HG02870 (cell line): ENCODE data around the gene CCDC116.
"Not testable (repeated sequence)": the region's sequence is repeated elsewhere in the genome, so short reads cannot be mapped to it uniquely, and the experiment has no call there.

Source experiments
- ATAC-seq: cut with Tn5 transposase; IDR thresholded peaks from one replicate; pipeline ENCODE4 v1.9.1; 2021; ENCODE audit warnings: mild to moderate bottlenecking, moderate library complexity; ENCODE audit not compliant: unreplicated experiment

The CCDC116 gene

DNA sequence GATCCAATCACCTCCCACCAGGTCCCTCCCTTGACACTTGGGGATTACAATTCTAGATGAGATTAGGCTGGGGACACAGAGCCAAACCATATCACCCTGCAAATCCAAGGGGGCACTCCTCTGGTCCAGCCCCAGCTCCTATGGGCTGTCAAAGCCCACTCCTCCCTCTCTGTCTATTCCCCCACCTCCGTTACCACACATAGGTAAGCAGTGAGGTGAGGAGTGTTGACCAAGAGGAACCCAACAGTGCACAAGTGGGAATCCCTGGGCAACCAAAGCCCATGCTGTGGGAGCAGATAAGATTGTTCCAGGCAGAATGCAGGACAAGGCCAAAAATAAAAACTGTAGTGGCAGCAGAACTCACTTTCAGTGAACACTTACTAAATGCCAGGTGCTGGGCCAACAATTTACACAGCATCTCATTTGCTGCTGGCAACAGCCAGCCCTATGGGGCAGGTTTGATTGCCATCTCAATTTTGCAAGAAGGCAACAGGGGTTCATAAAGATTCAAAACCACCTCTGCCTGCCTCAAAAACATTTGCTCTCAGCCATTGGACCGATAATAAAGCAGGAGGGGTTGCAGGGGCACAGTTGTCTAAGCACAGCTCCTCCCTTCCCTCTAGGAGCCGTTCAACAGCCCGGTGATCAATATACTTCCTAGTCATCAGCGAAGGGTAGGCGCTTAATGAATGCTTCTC is 18.4 kb downstream of the CCDC116 start:
- ATAC-seq, result no peak

DNA sequence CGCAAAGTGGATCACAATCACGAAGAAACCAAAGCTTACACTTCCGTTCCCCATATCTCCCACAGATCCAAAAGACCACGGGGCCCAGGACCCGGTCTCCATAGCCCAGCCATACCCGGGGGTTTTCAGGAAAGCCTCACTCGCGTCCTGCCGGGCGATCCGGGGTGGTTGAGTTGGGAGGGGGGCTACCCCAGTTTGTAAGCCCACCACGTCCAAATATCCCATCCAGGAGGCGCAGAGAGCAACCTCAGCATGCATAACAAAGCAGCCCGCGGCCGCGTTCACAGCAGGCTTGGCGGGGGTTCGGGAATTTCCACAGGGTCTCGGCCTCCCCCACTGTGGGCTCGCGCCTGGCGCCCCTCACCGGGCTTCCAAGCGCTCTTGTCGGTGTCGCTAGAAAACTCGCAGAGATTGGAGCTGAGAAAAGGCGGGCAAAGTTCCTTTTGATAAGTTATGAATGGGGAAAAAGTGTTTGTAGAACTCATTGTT is 19.0 kb downstream of the CCDC116 start:
- peak; percentile 11 for ATAC-seq

DNA sequence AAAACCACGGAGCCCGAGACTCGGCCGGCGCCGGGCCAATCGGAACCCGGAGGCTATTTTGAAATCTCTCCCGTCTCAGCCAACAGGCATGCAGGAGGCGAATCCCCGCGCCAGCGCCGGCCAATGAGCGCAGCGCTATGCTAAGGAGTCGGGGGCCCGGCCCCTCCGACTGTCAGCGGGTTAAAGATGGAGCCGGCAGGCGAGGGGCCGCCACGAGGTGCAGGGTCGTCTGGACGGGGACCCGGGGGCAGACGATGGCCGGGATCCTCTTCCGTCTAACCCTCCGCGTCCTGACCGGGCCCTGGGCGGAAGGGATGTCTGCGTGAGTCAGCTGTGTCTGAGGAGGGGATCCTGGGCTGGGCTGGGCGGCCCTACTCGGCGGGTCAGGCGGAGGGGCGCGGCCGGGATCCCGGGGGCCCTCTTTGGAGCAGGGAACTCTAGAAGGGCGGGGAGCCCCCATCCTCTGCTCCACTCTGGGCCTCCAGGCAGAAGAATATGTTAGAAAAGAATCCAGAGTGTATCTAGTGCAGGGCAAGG is 19.5 kb downstream of the CCDC116 start:
- ATAC-seq, result peak; percentile 89

DNA sequence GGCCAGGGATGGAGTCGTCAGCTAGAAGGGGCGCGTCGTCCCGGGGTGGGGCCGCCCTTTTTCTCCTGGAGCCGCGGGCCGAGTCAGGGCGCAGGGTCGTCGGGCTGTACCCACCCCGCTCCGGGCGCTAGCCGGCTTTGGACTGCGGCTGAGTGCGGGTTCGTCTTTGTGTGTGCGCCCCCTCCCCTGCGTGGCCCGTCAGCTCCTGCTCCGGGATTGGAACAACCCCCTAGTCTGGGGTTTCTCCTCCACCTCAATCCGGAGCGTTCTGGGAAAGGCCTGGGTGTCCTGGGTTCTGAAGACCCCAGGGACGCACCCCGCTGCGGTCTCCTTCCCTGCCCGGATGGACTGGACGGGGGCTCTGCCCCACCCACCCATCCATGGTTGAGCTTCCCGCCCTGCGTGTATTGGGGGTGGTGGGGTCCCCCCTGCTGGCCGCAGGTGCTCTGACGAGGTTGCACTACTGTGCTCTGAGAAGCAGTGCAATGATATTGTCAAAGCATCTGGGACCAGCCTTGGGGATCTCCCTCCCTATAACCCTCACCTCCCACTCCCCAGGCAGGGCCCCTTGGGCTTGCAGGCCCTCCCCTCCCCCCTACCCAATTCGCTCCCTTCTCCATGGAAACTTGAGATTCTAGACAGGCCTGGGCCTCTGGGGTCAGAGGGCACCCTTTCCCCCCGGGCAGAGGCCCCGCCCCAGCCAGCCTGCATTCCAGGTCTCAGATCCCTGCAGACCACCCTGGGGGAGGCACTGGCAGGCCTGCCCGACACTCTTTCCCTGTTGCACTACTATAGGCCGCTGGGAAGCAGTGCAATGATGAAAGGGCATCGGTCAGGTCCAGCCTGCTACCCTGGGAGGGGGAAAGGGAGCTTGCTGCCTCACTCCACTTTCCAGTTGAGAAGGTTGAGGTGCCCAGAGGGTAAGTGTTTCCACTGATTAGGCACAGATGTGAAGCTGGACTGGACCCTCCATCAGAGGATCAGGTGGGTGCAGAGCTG is 20.3 kb downstream of the CCDC116 start:
- peak; percentile 6 for ATAC-seq

DNA sequence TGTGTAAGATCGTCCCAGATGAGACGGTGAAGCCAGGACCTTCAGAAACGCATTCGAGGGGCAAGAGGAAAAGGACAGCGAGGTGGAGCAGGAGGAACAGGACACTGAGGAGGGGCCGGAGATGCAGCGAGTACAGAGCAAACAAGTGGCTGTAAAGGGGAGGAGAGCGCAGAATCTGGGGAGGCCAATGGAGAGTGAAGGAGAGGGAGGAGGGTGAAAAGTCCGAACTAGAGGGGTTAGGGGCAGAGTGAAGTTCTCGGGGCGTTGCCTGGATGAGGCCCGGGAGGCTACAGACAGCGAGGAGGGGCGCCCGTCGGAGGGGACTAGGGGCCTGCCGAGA is 24.4 kb downstream of the CCDC116 start:
- no peak for ATAC-seq

DNA sequence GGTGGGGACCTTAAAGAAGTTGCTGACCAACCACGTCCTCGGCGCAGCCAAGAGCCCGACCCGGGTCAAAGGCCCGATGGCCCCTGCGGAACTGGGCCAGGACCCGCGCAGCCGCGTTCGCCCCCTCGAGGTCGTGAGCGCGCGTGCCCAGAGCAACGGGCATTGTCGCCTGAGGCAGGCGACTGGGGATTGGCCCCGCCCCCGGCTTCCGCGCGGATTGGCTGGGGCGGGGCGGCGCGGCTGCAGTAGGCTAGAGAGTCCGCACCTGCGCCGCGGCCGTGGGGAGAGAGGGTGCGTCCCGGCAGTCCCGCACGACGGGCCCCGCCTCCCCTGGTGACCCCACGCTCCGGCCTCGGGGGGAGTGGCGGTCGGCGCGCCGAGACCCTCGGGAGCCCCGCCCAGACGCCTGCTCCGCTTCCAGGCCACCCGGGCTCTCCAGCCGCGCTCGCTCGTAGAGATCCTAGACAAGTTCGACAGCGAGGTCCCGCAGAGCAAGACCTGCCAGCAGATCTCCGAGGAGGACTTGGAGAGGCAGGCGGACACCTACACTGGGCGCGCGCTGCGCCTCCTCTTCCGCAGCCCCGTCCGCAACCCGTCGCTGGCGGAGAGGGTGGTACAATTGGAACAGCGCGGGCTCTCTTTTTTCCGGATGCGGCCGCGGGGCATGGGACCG is 24.9 kb downstream of the CCDC116 start:
- ATAC-seq, result peak; percentile 63

DNA sequence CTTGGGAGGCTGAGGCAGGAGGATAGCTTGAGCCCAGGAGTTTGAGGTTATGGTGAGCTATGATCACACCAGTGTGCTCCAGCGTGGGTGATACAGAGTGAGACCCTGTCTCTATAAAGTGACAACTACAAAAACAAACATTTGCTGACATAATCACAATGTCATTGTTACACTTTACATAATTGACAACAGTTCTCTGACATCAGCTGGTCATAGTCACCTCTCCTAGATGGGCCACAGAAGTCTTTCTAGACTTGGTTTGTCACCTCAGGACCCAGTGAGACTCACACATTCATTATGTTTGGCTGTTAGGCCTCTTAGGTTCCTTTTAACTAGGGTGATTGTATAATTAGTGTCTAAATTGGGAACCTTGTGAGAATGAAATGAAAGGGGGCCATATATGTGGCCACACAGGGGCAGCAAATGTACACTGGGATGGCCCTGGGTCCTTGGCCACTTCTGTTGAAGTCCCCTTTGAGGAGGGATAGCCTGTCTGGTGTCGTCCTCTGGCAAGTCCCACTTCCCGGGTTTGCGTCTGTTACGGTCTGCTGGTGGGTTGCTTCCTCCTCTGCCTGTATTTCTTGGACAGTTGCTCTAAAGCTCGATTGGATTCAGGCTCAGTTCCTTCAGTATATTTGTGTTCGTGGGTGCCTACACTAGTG is 27.4 kb downstream of the CCDC116 start:
- no peak for ATAC-seq

DNA sequence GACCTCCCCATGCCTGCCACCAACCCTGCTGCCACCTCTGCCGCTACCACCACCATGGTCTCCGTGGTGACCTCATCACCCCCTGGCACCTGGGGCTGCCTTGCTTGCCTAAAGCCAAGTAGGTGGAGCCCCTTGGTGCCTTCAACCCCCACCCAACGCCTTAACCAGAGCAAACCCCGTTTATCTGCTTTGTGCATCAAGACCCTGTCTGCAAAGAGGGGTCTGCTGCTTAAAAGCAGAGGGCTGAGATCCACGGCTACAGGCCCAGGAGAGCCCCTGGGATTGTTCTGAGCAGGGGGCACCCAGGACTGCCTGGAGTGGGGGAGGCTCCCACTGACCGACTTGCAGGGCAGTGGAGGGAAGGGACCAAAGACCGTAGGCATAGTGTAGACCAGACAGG is 28.3 kb downstream of the CCDC116 start:
- ATAC-seq, result no peak

DNA sequence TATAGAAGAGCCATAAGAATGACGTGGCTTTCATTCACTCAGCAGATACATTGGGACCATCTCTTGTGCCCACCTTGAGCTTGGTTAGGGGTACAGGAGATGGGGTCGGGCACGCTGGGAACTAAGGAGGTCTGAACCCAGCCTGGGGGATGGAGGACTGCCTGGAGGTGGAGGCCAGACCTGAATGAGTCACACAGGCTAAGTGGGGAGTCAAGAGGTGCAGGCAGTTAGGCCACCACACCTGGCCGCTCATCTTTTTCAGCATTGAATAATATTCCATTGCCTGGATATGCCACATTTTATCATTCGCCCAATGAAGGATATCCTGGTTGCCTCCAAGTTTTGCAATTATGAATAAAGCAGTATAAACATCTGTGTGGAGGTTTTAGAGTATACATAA is 29.4 kb downstream of the CCDC116 start:
- ATAC-seq, result no peak

DNA sequence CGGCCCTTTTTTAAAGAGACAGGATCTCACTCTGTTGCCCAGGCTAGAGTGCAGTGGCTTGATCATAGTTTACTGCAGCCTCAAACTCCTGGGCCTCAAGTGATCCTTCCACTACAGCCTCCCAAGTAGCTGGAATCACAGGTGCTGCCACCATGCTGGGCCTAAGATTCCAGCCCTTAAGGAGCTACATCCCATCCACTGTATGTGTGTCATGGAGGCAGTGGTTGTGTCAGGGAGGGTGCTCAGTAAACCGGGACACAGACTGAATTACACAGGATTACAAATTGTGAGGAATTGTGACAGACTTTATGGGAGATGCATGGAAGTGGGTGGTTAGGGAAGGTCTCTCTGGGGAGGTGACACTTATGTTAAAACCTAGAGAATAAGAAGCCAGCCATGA is 31.2 kb downstream of the CCDC116 start:
- no peak for ATAC-seq

DNA sequence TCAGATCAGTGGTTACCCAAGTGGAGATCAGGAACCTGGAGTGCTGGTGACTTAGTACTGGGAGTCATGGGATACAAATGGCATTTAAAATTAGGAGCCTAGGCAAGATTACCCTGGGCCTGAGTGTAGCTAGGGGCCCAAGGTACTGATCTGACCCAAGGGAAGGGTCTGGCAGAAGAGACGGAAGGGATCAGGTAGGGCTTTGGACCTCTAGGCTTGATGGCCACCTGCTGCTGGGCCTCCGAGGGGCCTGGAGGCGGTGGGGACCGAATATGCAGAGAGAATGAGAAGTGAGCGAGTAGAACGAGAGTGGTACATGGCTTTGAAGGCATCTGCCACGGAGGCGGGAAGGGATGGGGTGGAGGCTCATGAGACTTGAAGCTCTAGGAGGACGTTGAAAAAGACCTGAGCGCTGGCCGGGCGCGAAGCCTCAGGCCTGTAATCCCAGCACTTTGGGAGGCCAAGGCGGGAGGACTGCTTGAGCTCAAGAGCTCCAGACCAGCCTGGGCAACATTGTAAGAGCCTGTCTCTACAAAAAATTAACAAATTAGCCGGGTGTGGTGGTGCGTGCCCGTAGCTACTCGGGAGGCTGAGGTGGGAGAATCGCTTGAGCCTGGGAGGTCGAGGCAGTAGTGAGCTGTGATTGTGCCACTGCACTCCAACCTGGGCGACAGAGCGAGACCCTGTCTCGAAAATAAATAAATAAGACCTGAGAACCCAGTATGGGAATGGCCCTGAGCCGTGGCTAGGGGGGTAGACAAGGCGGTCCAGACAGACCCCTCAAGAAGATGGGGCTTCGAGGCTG is 32.7 kb downstream of the CCDC116 start:
- ATAC-seq, result no peak

DNA sequence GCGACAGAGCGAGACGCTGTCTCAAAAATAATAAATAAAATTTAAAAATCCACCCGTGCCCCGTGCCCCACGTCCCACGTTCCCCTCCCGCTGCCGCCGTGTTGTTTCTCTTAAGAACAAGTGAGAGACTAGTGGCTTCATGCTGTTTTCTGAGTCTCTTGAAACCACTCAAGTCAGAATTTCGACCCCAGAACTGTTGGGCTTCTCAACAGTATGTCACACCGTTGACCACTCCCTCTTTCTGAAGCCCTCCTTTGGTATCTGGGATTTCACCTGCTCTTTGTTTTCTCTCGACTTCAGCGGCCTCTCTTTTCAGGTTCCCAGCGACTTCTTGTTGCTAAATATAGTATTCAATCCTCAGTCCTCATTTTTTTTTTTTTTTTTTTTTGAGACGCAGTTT is 34.2 kb downstream of the CCDC116 start:
- ATAC-seq, result no peak

DNA sequence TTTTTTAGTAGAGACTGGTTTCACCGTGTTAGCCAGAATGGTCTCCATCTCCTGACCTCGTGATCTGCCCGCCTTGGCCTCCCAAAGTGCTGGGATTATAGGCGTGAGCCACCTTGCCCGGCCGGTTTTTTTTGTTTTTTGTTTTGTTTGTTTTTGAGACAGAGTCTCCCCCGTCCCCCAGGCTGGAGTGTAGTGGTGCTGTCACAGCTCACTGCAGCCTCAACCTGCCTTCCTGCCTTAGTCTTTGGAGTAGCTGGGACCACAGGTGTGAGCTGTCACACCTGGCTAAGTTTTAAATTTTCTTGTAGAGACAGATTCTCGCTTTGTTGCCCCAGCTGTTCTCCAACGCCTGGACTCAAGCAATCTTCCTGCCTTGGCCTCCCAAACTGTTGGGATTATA is 36.5 kb downstream of the CCDC116 start:
- ATAC-seq, result no peak

DNA sequence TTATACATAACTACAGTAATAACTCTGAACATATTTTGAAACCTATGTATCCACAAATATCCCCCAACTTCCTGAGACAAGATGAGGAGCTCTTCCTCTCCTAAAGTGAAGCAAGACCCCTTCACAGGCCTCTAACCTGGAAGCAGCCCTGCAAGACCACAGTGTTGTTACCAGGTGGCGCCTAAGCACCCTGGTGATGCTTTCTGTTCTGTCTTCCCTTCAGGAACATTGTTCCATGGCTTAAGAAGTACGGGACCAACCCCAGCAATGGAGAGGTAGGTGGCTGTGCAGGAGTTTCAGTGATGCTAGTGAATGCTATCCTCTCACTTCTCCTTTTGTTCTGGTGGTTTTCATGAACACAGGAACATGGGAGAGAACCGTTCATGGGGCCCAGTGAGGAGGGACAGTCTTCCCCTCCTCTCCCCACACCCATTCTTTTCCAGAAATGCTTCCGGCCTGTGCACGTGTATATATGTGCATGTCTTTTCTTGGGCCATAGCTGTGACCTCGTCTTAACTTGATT is 39.6 kb downstream of the CCDC116 start:
- no peak for ATAC-seq

DNA sequence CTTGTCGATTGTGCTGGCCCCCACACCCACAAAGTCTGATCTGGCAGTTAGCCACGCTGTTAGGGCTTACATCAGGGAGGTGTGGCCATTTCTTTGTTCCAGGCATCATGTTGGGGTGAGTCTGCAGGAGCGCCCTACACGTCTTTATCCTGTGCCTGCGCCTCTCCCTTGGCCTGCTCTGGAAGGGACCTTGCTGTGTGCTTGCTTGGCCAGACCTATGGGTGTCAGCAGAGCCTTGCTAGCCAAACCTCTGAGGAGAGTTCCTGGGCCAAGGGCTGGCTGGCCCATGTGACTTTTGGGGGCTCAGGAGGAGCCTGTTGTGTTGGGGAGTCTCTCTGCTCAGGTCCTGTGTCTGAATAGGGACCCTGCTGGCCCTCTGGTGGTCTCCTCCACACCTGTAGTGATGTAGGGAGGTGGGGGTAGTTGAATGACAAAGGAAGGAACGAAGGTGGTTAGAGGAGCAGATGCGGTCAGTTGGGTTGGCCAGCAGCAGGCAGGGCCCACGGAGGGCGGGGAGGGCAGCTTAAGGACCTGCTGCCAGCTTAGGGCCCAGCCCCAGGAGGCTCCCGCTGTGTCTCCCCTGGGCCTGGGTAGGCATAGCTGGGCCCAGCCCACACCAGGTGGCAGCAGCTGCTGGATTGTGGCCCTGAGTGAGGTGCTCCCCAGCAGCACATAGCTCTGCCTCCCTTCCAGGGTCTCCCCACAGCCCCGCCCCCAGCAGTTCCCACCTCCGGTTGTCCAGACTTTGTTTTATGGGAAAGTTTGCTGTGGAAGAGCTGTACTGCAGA is 41.2 kb downstream of the CCDC116 start:
- no peak for ATAC-seq

DNA sequence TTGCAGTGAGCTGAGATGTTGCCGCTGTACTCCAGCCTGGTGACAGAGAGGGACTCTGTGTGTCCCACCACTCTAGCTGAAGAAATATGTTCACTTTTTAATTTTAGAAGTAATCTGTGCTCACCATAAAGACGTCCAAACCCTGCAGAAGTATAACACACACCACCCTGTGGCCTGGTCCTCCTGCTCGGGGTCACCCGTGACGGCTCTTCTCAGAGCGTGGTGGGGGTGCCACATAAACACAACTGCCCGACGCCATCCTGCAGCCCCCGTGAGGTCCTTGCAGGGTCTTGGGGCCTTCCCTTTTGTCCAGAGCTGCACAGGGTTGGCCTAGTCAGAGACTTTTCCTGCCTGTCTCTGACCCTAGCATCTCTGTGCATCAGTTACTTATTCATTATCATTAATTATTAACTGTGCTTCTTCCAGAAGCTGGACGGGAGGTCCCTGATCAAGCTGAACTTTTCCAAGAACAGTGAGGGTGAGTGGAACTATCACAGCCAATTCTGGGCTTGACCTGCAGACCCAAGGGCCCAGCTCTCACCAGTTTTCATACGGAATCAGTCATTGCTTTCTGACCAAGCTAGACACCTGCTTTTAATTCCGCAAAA is 42.2 kb downstream of the CCDC116 start:
- no peak for ATAC-seq

DNA sequence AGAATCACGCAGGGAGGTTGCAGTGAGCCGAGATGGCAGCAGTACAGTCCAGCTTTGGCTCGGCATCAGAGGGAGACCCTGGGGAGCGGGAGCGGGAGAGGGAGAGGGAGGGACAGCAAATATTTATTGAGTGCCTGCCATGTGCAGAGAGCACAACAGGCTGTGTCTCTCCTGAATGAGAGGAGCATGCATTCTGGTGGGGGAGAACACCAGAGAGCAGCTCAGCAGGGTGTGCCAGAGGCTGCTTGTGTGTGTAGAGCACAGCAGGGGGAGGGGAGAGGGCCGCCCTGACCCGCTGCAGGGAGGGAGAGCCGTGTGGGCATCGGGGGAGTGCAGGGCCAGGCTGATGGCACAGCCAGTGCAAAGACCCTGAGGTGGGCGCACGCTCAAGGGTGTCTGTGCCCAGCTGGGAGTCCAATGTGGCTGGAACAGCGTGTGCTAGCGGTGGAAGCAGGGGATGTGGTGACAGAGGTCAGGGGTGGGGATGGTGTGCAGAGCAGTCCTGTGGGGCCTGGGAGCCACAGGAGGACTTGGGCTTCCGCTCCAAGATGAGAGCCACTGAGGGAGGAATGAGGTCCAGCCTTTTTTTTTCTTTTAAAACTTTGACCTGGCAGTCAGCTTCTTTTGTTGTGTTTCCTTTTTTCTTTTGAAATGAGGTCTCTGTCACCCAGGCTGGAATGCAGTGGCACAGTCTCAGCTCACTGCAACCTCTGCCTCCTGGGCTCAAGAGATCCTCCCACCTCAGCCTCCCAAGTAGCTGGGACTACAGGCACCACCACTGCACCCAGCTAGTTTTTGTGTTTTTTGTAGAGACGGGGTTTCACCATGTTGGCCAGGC is 45.3 kb downstream of the CCDC116 start:
- no peak for ATAC-seq

DNA sequence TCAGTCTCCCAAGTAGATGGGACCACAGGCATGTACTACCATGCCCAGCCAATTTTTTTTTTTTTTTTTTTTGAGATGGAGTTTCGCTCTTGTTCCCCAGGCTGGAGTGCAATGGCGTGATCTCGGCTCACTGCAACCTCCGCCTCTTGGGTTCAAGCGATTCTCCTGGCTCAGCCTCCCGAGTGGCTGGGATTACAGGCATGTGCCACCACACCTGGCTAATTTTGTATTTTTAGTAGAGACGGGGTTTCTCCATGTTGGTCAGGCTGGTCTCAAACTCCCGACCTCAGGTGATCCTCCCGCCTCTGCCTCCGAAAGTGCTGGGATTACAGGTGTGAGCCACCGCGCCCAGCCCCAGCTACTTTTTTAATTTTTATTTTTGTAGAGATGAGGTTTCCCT is 46.3 kb downstream of the CCDC116 start:
- ATAC-seq, result not testable (repeated sequence)
